Measurements from ENCODE around the gene SLC2A13.

GRCh38 chr12:39763890-39764169 lies 342.1 kb downstream of the SLC2A13 start:
- TF ChIP-seq CTCF (IDR thresholded peaks at IDR 0.05) (no peak), POLR2A (IDR thresholded peaks at IDR 0.05) (no peak)
